Activated CD4-positive, alpha-beta memory T cell treated with anti-CD3 and anti-CD28 coated beads, Interleukin-2, amount 10 ng/mL, durations not matched to agents 7 days and 5 days (primary cell): ENCODE measurements around the gene RMND5A. TPM values are rescaled to one million over a fixed set of nuclear protein-coding genes. Genes with fewer than 3 reads are reported as not detected.

Experiments
- CTCF ChIA-PET: fragments of 350-600 bp; sonication (Branson Sonifier 250); formaldehyde crosslinking; loops from one replicate; lab custom pipeline; 2021; ENCODE audit warnings: antibody characterized with exemption, inconsistent platforms; lab: Charles Lee
- POLR2A ChIA-PET: fragments of 350-600 bp; sonication (Branson Sonifier 250); formaldehyde crosslinking; loops from one replicate; lab custom pipeline; 2021; ENCODE audit warnings: antibody characterized with exemption; lab: Charles Lee
- DNase-seq: peaks from one replicate; pipeline ENCODE4 v3.0.0-alpha.2; 2020
- H3K27ac Mint-ChIP-seq: one replicate; pipeline ENCODE4 v1.8.0; 2021; ENCODE audit warnings: mild to moderate bottlenecking, mixed read lengths
- H3K27me3 Mint-ChIP-seq: one replicate; pipeline ENCODE4 v1.8.0; 2021; ENCODE audit warnings: mixed read lengths
- H3K36me3 Mint-ChIP-seq: one replicate; pipeline ENCODE4 v1.8.0; 2021; ENCODE audit warnings: low read depth, mixed read lengths
- H3K4me1 Mint-ChIP-seq: one replicate; pipeline ENCODE4 v1.8.0; 2021; ENCODE audit warnings: mixed read lengths
- H3K4me3 Mint-ChIP-seq: one replicate; pipeline ENCODE4 v1.8.0; 2021; ENCODE audit warnings: mild to moderate bottlenecking, mixed read lengths
- H3K9me3 Mint-ChIP-seq: one replicate; pipeline ENCODE4 v1.8.0; 2021; ENCODE audit warnings: mixed read lengths
- total RNA-seq, 2 experiments: library from RNA; stranded (reverse); gene quantifications; one replicate each; pipeline ENCODE4 v1.2.3, GENCODE V29; 2021

RMND5A gene
- total RNA-seq, 2 experiments from 2014 or later: 27.5 to 29.6 TPM

GRCh38 chr2:86781363-86781762 lies 61.3 kb downstream of the RMND5A start:
- H3K36me3 Mint-ChIP-seq: peaks cover 4% of the 10 kb centered on the region
- peaks cover 6% of the 10 kb centered on the region for H3K4me1 Mint-ChIP-seq
- H3K4me3 Mint-ChIP-seq: no peak overlapping the region
- POLR2A ChIA-PET: interaction anchor here (1.9 kb wide), 1 partner anchor 9 kb away, joined by 4 read pairs; the partner anchor contains the start of gene CD8A
- H3K27me3 Mint-ChIP-seq: peaks cover 2% of the 10 kb centered on the region
- H3K27ac Mint-ChIP-seq: no peak overlapping the region
- CTCF ChIA-PET: no interaction called here
- no peak for DNase-seq
- H3K9me3 Mint-ChIP-seq: no peaks in the 10 kb centered on the region

GRCh38 chr2:86782748-86783147 lies 62.7 kb downstream of the RMND5A start:
- Mint-ChIP-seq H3K9me3 (no peaks in the 10 kb centered on the region), H3K4me3 (no peak overlapping the region), H3K27ac (no peak overlapping the region), H3K4me1 (peaks cover 6% of the 10 kb centered on the region), H3K36me3 (no peaks in the 10 kb centered on the region), H3K27me3 (peaks cover 10% of the 10 kb centered on the region)
- ChIA-PET CTCF (no interaction called here), POLR2A (interaction anchor here (1.9 kb wide), 1 partner anchor 8 kb away, joined by 4 read pairs; the partner anchor contains the start of gene CD8A)
- DNase-seq: no peak

- Mint-ChIP-seq H3K27ac (no peak overlapping the region), H3K27me3 (peaks cover 21% of the 10 kb centered on the region), H3K36me3 (no peaks in the 10 kb centered on the region), H3K4me1 (peaks cover 7% of the 10 kb centered on the region), H3K9me3 (no peaks in the 10 kb centered on the region), H3K4me3 (no peak overlapping the region)
- ChIA-PET CTCF (no interaction called here), POLR2A (no interaction called here)
- no peak for DNase-seq
Observed at GRCh38 chr2:86783615-86784339, 63.7 kb downstream of the RMND5A start.

GRCh38 chr2:86785456-86785855 lies 65.4 kb downstream of the RMND5A start:
- Mint-ChIP-seq H3K9me3 (no peaks in the 10 kb centered on the region), H3K36me3 (no peaks in the 10 kb centered on the region), H3K4me1 (peaks cover 14% of the 10 kb centered on the region), H3K4me3 (no peak overlapping the region), H3K27ac (no peak overlapping the region), H3K27me3 (peaks cover 33% of the 10 kb centered on the region)
- ChIA-PET CTCF (no interaction called here), POLR2A (no interaction called here)
- no peak for DNase-seq

GRCh38 chr2:86786001-86786536 lies 66.0 kb downstream of the RMND5A start:
- Mint-ChIP-seq H3K36me3 (no peaks in the 10 kb centered on the region), H3K9me3 (no peaks in the 10 kb centered on the region), H3K27ac (peak overlapping the region; percentile 32), H3K4me1 (peaks cover 18% of the 10 kb centered on the region), H3K4me3 (no peak overlapping the region), H3K27me3 (peaks cover 36% of the 10 kb centered on the region)
- ChIA-PET POLR2A (no interaction called here), CTCF (no interaction called here)
- no peak for DNase-seq

GRCh38 chr2:86787736-86788135 lies 67.6 kb downstream of the RMND5A start:
- no peak overlapping the region for H3K27ac Mint-ChIP-seq
- H3K9me3 Mint-ChIP-seq: no peaks in the 10 kb centered on the region
- CTCF ChIA-PET: interaction anchor here (0.6 kb wide), 1 partner anchor 1195 kb away, joined by 3 read pairs; no protein-coding TSS in a partner anchor
- no peak overlapping the region for H3K4me3 Mint-ChIP-seq
- H3K27me3 Mint-ChIP-seq: peaks cover 48% of the 10 kb centered on the region
- peaks cover 27% of the 10 kb centered on the region for H3K4me1 Mint-ChIP-seq
- no peak for DNase-seq
- no peaks in the 10 kb centered on the region for H3K36me3 Mint-ChIP-seq
- POLR2A ChIA-PET: interaction anchor here (0.6 kb wide), 1 partner anchor 8 kb away, joined by 3 read pairs; no protein-coding TSS in a partner anchor

- ChIA-PET POLR2A (no interaction called here), CTCF (interaction anchor here (0.6 kb wide), 1 partner anchor 1196 kb away, joined by 3 read pairs; no protein-coding TSS in a partner anchor)
- Mint-ChIP-seq H3K4me3 (no peak overlapping the region), H3K27ac (no peak overlapping the region), H3K27me3 (peaks cover 52% of the 10 kb centered on the region), H3K36me3 (no peaks in the 10 kb centered on the region), H3K9me3 (no peaks in the 10 kb centered on the region), H3K4me1 (peaks cover 29% of the 10 kb centered on the region)
- no peak for DNase-seq
Observed at GRCh38 chr2:86788165-86788564, 68.1 kb downstream of the RMND5A start.

- H3K4me3 Mint-ChIP-seq: no peak overlapping the region
- H3K4me1 Mint-ChIP-seq: peaks cover 34% of the 10 kb centered on the region
- peaks cover 59% of the 10 kb centered on the region for H3K27me3 Mint-ChIP-seq
- no peak for DNase-seq
- CTCF ChIA-PET: no interaction called here
- no peaks in the 10 kb centered on the region for H3K9me3 Mint-ChIP-seq
- no peak overlapping the region for H3K27ac Mint-ChIP-seq
- POLR2A ChIA-PET: no interaction called here
- no peaks in the 10 kb centered on the region for H3K36me3 Mint-ChIP-seq
Observed at GRCh38 chr2:86788881-86789686, 69.0 kb downstream of the RMND5A start.

GRCh38 chr2:86789687-86790133 lies 69.6 kb downstream of the RMND5A start:
- Mint-ChIP-seq H3K9me3 (no peaks in the 10 kb centered on the region), H3K36me3 (no peaks in the 10 kb centered on the region), H3K4me1 (peaks cover 36% of the 10 kb centered on the region), H3K4me3 (peak overlapping the region; percentile 42), H3K27ac (no peak overlapping the region), H3K27me3 (peaks cover 62% of the 10 kb centered on the region)
- ChIA-PET CTCF (no interaction called here), POLR2A (no interaction called here)
- no peak for DNase-seq

GRCh38 chr2:86790134-86790675 lies 70.1 kb downstream of the RMND5A start:
- H3K4me1 Mint-ChIP-seq: peaks cover 41% of the 10 kb centered on the region
- ChIA-PET POLR2A (interaction anchor here (0.9 to 1.2 kb wide), 2 partner anchors 8 to 27 kb away, joined by 3 to 4 read pairs; no protein-coding TSS in a partner anchor), CTCF (no interaction called here)
- H3K27ac Mint-ChIP-seq: no peak overlapping the region
- peak overlapping the region; percentile 42 for H3K4me3 Mint-ChIP-seq
- H3K27me3 Mint-ChIP-seq: peaks cover 67% of the 10 kb centered on the region
- peaks cover 3% of the 10 kb centered on the region for H3K9me3 Mint-ChIP-seq
- DNase-seq: no peak
- peaks cover 3% of the 10 kb centered on the region for H3K36me3 Mint-ChIP-seq

GRCh38 chr2:86790676-86791572 lies 70.8 kb downstream of the RMND5A start, which contains the start of gene CD8A:
Gene CD8A (minus strand): TSS chr2:86790913. CDS start chr2:86790825, 88 bp downstream.
- Mint-ChIP-seq H3K27me3 (peaks cover 73% of the 10 kb centered on the region), H3K36me3 (peaks cover 6% of the 10 kb centered on the region), H3K4me1 (peaks cover 41% of the 10 kb centered on the region), H3K9me3 (peaks cover 8% of the 10 kb centered on the region), H3K4me3 (peak within 1 kb of the TSS; percentile 64), H3K27ac (peak within 1 kb of the TSS; percentile 18)
- ChIA-PET CTCF (no interaction called here), POLR2A (interaction anchor here (0.9 to 1.2 kb wide), 2 partner anchors 9 to 28 kb away, joined by 3 to 4 read pairs; no protein-coding TSS in a partner anchor)
- DNase-seq: peak; percentile 31

GRCh38 chr2:86791573-86791972 lies 71.5 kb downstream of the RMND5A start:
- Mint-ChIP-seq H3K4me3 (peak overlapping the region; percentile 64), H3K4me1 (peaks cover 41% of the 10 kb centered on the region), H3K36me3 (peaks cover 12% of the 10 kb centered on the region), H3K27me3 (peaks cover 75% of the 10 kb centered on the region), H3K27ac (peak overlapping the region; percentile 15), H3K9me3 (peaks cover 14% of the 10 kb centered on the region)
- ChIA-PET CTCF (no interaction called here), POLR2A (no interaction called here)
- no peak for DNase-seq
